DMS53 treated with DMSO at 0.1 percent for 48 hours (cell line): Measurements from ENCODE around the gene SGK1.

Experiments
- DNase-seq: peaks from one replicate; lab custom pipeline; 2025; ENCODE audit not compliant: unreplicated experiment; lab: John Stamatoyannopoulos, UW

The SGK1 gene

DNA sequence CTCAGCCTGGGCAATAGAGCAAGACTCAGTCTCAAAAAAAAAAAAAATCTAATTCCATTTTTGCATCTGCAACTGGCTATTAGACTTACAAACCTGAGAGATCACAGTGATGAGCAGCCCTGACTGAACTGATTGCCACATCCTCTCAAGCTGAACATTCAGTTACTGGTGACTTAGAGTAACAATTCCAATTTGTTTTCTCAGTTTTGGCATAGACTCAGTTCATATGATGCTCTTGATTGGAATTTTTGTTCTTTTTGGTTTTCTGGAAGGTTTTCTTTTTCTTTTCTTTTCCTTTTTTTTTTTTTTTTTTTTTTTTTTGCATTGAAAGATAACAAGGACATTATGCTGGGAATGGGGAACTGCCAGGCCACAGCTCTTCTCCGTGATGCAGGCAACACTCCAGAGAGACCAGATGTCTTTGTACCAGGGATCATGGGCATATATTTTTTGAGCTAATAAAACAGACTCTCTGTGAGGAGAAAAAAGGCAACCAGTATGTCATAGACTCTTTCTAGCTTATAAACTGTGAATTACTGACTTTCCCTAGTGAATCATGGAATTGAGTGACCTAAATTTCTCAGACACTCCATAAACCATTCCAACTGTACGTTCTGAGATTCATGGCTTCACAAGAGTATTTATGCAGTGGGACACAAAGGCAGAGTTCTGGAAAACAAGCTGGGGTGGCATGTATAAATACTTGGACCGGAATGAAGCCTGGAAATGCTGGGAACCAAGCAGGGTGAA lies 179.5 kb downstream of the SGK1 start:
- no peak for DNase-seq

DNA sequence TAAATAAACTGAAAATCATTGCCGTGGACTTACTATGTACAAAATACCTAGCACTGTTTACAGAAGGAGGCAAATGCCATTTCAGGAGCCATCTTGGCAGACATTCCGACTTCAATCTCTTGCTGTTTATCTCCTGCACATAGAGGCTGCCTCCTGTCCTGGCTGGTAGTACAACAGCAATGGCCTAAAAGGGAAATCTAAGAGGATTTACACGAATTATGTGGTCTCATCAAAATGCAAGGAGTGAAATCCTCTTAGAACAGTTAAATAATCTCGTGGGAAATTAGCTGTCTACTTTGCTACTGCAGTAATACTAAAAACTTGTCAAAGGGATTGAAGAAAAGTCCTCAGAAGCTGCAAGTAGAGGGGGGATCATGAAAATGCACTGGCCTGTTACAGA lies 183.3 kb downstream of the SGK1 start:
- DNase-seq: no peak

DNA sequence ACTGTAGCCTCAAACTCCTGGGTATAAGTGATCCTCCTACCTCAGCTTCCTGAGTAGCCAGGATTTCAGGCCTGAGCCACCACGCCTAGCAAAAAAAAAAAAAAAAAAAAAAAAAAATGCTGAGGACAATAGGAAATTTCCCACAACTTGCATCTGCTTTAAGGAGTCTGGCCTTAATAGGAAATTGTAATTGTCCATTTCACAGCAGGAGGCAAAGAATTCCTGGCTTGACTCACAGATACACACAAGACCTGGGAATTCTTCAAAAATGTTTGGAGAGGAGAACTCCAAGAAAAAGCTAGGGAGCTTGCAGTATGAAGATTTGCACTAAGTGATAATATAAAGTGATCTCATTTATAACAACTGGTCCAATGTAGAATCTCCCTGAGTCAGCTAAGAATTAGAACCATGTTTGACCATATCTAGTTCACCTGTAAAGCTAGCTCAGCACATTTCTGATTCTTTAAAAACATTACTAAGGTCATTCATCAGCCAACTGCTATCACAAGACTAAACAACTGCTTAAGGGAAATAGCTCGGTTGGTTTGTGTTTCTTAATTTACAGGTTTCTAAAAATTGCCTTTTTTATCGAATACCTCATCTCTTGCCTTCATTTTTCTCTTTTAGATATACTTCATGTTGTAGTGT lies 185.3 kb downstream of the SGK1 start:
- no peak for DNase-seq

DNA sequence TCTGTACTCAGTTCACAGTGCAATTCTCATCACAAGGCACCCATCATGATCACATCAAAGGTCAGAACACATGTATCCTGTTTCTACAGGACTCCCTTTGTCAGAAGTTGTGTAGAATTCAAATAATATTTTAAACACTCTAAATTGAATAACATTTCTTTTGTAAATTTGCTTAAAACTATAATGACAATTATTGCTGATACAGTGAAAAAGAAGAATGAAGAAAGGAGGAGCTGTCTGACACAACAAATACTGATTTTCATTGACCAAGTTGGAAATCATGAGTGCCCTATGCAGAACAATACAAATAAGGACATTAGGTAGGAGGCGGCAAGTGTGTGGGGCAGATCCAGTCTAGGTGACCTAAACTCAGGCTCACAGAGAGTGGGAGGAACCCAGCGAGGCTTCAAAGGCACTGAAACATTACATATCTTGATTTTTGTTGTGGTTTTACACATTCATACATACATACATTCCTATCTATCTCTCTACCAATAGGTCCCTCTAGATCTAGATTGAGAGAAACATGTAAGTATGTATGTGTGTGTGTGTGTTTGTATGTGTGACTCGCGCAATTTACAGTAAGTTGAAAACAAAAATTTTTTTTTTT lies 186.3 kb downstream of the SGK1 start:
- no peak for DNase-seq

DNA sequence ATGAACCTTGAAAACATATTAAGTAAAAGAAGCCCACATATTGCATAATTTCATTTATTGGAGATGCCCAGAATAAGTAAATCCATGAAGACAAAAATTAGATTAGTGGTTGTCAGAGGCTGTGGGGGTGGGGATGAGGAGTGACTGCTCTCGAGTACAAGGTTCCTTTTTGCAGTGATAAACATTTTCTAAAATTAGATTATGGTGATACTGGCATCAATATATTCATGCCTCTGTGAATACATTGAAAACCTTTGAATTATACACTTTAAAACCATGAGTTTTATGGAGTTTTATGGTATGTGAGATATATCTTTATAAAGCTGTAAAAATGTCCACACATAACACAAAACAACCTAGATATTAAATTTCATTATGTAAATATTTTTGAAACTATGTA lies 189.8 kb downstream of the SGK1 start:
- DNase-seq: no peak

DNA sequence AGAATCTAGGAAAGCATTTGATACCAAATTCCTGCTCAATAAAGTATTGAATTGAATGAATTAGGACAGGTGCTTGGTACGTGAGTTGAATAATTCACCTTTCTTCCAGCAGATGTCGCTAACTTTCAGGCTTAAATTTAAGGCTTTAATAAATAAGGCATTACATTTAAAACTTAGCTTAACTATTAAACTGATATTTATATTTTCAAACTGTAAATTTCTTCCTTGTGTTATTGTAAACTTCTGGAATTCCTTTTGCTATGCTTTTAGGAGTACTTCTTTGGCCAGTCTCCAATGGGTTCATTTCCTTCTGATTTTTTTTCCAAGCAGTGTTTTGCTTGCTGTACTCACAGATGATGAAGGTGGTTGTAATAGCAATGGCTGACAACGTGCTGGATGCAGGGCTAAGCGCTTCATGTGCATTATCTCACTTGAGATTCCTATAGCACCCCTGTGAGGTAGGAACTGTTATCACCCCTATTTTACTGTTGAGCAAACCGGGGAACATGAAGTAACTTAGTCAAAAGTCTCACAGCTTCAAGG lies 194.2 kb downstream of the SGK1 start:
- peak; percentile 65 for DNase-seq

DNA sequence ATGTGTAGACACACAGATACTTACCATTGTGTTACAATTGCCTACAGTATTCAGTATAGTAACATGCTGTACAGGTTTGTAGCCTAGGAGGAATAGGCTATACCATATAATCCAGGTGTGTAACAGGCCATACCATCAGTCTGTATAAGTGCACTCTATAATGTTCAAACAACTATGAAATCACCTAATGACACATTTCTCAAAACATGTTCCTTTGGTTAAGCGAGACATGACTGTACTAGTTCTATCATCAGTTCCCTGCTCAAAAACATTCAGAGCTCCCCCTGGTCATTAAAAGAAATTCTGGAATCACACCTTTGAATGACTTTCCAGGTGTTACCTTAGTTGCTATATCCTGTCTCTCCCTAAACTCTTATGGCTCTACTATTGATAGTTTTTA lies 195.1 kb downstream of the SGK1 start:
- DNase-seq: no peak

DNA sequence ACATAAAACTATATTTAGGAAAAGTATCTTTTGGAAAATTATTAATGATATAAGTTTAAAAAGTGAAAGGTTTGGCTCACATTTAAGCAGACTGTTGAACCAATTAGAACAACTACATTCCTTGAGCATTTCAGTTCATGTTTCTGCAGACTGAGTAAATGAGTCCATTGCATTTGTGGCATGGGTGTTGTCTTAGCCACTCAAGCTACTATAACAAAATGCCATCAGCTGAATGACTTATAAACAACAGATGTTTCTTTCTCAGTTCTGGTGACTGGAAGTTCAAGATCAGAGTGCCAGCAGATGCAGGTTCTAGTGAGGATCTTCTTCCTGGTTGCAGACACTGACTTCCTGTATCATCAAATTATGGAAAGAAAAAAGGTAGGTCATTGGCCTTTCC lies 198.4 kb downstream of the SGK1 start:
- DNase-seq: no peak
